Activated T-cell treated with anti-CD3 and anti-CD28 coated beads for 24 hours (primary cell): ENCODE data around the gene C16orf89.
A peak's percentile ranks its signal among the peaks of the same experiment; 100 is the strongest.
"Not testable (repeated sequence)": the region's sequence is repeated elsewhere in the genome, so short reads cannot be mapped to it uniquely, and the experiment has no call there.

ENCODE experiments used
- DNase-seq: peaks from one replicate; pipeline ENCODE4 v3.0.0-alpha.2; 2020; ENCODE audit warnings: low read depth

The C16orf89 gene

GRCh38 chr16:5060073-5060641 is 5.6 kb downstream of the C16orf89 start:
- no peak for DNase-seq

GRCh38 chr16:5059386-5060072 is 6.2 kb downstream of the C16orf89 start:
- no peak for DNase-seq

GRCh38 chr16:5058476-5058875 is 7.3 kb downstream of the C16orf89 start:
- no peak for DNase-seq

DNA sequence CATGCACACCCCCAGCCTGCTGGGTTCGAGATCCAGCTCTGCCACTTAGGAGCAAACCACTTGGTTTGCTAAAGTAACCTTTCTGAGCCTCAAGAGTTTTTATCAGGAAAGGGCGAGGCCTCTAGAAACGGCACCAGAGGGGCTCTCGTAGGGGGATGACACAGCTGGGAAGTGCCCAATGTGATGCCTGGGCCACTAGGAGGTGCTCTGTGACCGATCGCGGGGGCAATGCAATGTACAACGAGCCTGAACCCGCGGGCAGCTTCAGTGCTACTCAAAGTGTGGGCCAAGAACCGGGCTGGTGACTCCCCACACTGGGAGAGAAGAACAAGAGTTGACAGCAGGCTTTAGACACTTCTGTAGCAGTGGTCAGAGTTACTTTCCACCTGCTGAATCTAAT is 9.4 kb downstream of the C16orf89 start:
- DNase-seq: peak; percentile 29

GRCh38 chr16:5054876-5055865 is 10.6 kb downstream of the C16orf89 start:
- no peak for DNase-seq

GRCh38 chr16:5046914-5047313 is 18.8 kb downstream of the C16orf89 start:
- no peak for DNase-seq

- no peak for DNase-seq
These were observed 20.1 kb downstream of the C16orf89 start for GRCh38 chr16:5045499-5046115.

GRCh38 chr16:5044581-5044980 is 21.2 kb downstream of the C16orf89 start:
- not testable (repeated sequence) for DNase-seq

DNA sequence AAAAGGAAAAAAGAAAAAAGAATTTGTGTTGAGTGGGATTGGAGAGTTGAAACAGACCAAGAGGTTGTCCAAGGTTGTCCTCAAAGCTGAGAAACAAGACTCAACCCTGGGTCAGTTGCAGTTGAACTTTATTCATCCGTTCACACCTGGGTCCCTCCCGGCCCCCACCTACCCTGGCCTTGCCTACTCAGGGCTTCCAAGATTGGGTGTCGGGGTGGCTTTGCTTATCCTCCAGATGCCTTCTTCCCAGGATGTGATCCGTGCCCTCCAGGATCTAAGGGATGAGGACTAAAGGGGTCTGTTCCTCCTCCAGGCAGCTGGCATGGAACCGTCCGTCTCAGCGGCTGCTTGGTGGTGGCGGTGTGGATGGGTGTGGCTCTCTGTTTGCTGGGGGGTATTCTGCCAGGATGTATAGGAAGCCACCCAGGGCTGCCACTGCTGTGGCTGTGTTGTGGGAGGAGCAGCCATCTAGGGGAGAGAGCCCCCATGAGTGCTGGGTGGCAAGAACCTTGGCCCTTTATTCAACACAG is 21.7 kb downstream of the C16orf89 start:
- no peak for DNase-seq

GRCh38 chr16:5042574-5043171 is 23.1 kb downstream of the C16orf89 start:
- DNase-seq: no peak

- no peak for DNase-seq
These were observed 24.1 kb downstream of the C16orf89 start for GRCh38 chr16:5041600-5042133.

DNA sequence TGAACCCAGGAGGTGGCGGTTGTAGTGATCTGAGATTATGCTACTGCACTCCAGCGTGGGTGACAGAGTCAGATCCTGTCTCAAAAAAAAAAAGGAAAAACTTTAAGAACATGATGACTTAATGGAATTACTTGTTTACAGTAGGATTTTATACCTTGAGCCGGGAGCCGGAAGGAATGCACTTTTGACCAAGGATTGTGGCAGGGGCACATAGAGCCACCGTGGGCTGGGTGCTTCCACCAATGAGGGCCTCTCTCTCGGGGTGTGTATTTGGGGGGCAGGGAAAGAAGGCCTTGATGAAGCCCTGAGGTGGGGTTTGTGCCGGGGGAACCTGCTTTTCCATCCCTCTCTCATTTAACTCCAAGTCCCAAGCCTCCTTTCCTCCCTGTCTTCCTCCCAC is 25.3 kb downstream of the C16orf89 start:
- DNase-seq: no peak

- DNase-seq: no peak
These were observed 29.3 kb downstream of the C16orf89 start for GRCh38 chr16:5036228-5037156.

GRCh38 chr16:5035909-5036227 is 29.9 kb downstream of the C16orf89 start:
- DNase-seq: no peak

- DNase-seq: no peak
These were observed 31.6 kb downstream of the C16orf89 start for GRCh38 chr16:5034167-5034523.

DNA sequence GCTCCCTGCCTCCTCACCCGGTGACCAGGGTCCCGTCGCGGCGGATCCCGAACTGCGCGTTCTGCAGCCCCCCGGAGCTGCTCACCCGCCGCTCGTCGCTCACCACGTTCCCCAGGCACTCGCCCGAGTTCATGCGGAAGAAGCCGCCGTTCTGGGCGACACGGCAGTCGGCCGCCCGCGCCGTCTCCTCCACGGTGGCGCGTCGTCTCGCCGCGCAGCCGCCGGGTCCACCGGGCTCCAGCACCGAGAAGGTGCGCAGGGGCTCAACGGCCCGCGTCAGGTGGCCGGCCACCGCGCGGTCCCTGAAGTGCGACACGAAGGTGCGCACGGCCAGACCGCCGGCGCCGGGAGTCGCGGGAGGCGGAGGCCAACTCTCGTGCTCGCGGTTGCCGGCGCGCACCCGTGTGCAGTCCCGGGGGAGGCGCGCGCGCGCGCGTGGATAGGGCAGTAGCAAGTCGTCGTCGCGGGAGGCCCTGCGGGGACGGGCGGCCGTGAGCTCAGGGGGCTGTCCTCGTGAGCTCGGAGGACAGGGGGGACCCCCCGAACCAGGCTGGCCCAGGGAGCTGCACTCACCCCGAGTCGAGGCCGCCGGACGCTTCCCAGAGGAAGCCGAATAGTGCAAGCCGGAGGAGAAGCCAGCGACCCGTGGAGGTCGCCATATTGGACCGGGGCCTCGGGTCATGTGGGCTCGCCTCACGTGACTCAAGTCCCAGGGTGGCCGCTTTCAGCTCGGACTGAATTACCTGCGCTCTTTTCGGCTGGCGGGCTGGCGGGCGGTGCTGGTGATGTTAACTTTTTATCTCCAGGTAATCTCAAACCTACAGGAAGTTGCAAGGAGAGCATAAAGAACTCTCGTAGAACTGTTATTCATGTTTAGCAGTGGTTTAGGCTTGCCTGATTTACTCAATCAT is 32.2 kb downstream of the C16orf89 start, which contains the start of gene NAGPA:
TSS of gene NAGPA (minus strand) at position 680 of the 911 bp plus-strand sequence. CDS start at position 659, 21 bp downstream.
- peak; percentile 78 for DNase-seq

DNA sequence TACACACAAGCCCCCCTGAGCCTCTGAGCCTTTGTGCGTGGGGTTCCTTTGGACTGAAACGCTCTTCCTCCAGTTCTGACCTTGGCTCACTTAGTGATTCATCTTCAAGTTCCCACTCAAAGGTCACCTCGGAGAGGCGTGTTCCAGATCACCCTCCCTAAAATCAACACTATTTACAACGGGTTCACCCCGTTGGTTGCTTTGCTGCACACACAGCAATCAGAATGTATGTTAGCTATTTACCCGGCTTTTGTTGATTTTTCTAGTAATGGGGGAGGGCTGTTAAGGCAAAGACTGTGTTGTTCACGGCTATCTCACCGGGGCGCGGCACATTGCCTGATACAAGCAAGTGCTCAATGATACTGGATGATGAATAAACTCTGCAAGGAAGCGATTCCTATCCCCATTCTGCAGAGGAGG is 33.0 kb downstream of the C16orf89 start:
- no peak for DNase-seq

GRCh38 chr16:5031601-5032000 is 34.2 kb downstream of the C16orf89 start:
- no peak for DNase-seq

DNA sequence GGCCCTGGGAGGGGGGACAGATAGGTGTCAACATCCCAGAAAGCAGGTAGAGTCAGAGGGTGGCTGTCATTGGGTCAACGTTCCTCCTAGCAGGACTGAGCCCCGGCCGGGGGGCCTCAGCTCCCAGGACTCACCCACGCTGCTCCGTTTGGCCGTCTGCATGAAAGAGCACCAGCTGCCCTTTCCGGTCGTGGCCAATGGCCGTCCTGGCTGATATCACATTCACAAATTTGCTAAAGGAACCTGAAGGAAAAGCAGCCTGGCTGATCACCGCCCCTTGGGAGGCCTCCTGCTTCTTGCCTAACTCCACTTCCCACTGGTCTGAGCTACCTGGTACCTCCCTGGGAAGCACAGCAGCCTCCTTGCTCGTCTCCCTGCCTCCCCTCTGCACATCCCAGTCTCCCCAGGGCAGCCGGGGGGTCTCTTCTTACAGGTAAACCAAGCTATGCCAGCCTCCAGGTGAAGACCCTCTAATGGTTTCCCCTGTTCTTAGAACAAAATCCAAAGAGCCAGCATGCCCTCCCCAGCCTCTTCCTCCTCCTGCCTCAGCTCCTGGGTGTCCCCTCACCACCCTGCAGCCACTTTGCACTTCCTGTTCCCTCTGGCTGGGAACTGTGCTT is 35.4 kb downstream of the C16orf89 start:
- DNase-seq: no peak
